HepG2 (cell line): ENCODE measurements around the gene FXYD1. TPM values are rescaled to one million over a fixed set of nuclear protein-coding genes. Genes with fewer than 3 reads are reported as not detected.
A peak's percentile ranks its signal among the peaks of the same experiment; 100 is the strongest.

Experiments used
- FOXO1 ChIP-seq: sonication (generic); formaldehyde crosslinking; IDR thresholded peaks from 2 replicates; pipeline ENCODE4 v1.4.0; 2020; ENCODE audit warnings: missing genetic modification reagents
- FOXP1 ChIP-seq, 2 experiments: fragments of 450-650 bp in 1 of 2; IDR thresholded peaks; 2 replicates each; pipeline ENCODE4 v1.6.1; 2017 to 2018; ENCODE audit warnings: antibody characterized with exemption in 1 of 2
- HDAC2 ChIP-seq: sonication (generic); formaldehyde crosslinking; IDR thresholded peaks from 2 replicates; pipeline ENCODE4 v1.4.0; 2020; ENCODE audit warnings: missing genetic modification reagents
- IKZF1 ChIP-seq: fragments of 450-650 bp; IDR thresholded peaks from 2 replicates; pipeline ENCODE4 v1.7.1; 2016
- KDM5B ChIP-seq: sonication (generic); formaldehyde crosslinking; IDR thresholded peaks from 2 replicates; pipeline ENCODE4 v1.4.0; 2020; ENCODE audit warnings: missing genetic modification reagents, mild to moderate bottlenecking, borderline replicate concordance
- MIXL1 ChIP-seq: IDR thresholded peaks from 2 replicates; pipeline ENCODE4 v1.6.1; 2016
- NR2F1 ChIP-seq, 2 experiments: fragments of 450-650 bp in 1 of 2; formaldehyde crosslinking in 1 of 2; IDR thresholded peaks; 2 replicates each; pipeline versions ENCODE4 v1.5.0 to v1.6.1; 2016 to 2020; ENCODE audit warnings: mild to moderate bottlenecking in 1 of 2, missing compliant biosample characterization in 1 of 2, missing genetic modification reagents in 1 of 2, moderate library complexity in 1 of 2
- PAF1 ChIP-seq: IDR thresholded peaks from 2 replicates; pipeline ENCODE4 v1.6.1; 2016; ENCODE audit warnings: missing genetic modification reagents, missing compliant biosample characterization
- POLR2AphosphoS5 ChIP-seq: IDR thresholded peaks from 2 replicates; pipeline ENCODE4 v1.6.1; 2012; ENCODE audit warnings: low read depth, low read length
- RFXAP ChIP-seq: sonication (generic); formaldehyde crosslinking; IDR thresholded peaks from 2 replicates; pipeline ENCODE4 v1.4.0; 2020; ENCODE audit warnings: missing genetic modification reagents, borderline replicate concordance
- SOX6 ChIP-seq, 2 experiments: fragments of 450-650 bp in 1 of 2; sonication (generic) in 1 of 2; formaldehyde crosslinking in 1 of 2; IDR thresholded peaks; 2 replicates each; pipeline versions ENCODE4 v1.4.0 to v1.6.1; 2017 to 2020; ENCODE audit warnings: antibody characterized with exemption in 1 of 2, mild to moderate bottlenecking in 1 of 2, missing genetic modification reagents in 1 of 2
- SP5 ChIP-seq: IDR thresholded peaks from 2 replicates; pipeline ENCODE4 v1.6.1; 2016; ENCODE audit warnings: low read depth, borderline replicate concordance
- polyA plus RNA-seq, 8 experiments: library from polyadenylated mRNA; depleted of rRNA in 3 of 8; stranded (reverse) in 7 of 8; unstranded in 1 of 8; fragments of >200 nt; fragmentation: Illumina TruSeq in 4 of 8; extraction: Trizol in 4 of 8; gene quantifications; 2 replicates each; pipeline versions ENCODE4 v1.2.1 to v1.2.3, GENCODE V29; 2011 to 2016; ENCODE audit warnings: low read depth in 4 of 8, missing spikeins in 1 of 8, mixed read lengths in 1 of 8; ENCODE audit not compliant: insufficient read depth in 1 of 8
- total RNA-seq, 5 experiments: library from RNA; depleted of rRNA; stranded (reverse); fragments of >200 nt; fragmentation: Illumina TruSeq; extraction: Trizol; gene quantifications; 2 replicates each; pipeline ENCODE4 v1.2.3, GENCODE V29; 2016; ENCODE audit warnings: low read depth in 1 of 5
- TF ChIP-seq, protein P1 (sequence below): sonication (generic); formaldehyde crosslinking; conservative IDR thresholded peaks from 2 replicates; pipeline ENCODE4 v1.4.0; 2020; ENCODE audit warnings: mild to moderate bottlenecking, missing genetic modification reagents, moderate library complexity
- TF ChIP-seq, protein P2 (sequence below): sonication (generic); formaldehyde crosslinking; IDR thresholded peaks from 2 replicates; pipeline ENCODE4 v1.5.1; 2020; ENCODE audit warnings: mild to moderate bottlenecking, missing genetic modification reagents, moderate library complexity
- TF ChIP-seq, protein P3 (sequence below): sonication (generic); formaldehyde crosslinking; IDR thresholded peaks from 2 replicates; pipeline ENCODE4 v1.4.0; 2020; ENCODE audit warnings: mild to moderate bottlenecking, missing genetic modification reagents, borderline replicate concordance

The FXYD1 gene
- total and polyA plus RNA-seq, 2 of the 13 experiments (the other 11 are each of a cell fraction or from before 2014, with no cell fraction given) = 31.2 TPM; not detected in 1

DNA sequence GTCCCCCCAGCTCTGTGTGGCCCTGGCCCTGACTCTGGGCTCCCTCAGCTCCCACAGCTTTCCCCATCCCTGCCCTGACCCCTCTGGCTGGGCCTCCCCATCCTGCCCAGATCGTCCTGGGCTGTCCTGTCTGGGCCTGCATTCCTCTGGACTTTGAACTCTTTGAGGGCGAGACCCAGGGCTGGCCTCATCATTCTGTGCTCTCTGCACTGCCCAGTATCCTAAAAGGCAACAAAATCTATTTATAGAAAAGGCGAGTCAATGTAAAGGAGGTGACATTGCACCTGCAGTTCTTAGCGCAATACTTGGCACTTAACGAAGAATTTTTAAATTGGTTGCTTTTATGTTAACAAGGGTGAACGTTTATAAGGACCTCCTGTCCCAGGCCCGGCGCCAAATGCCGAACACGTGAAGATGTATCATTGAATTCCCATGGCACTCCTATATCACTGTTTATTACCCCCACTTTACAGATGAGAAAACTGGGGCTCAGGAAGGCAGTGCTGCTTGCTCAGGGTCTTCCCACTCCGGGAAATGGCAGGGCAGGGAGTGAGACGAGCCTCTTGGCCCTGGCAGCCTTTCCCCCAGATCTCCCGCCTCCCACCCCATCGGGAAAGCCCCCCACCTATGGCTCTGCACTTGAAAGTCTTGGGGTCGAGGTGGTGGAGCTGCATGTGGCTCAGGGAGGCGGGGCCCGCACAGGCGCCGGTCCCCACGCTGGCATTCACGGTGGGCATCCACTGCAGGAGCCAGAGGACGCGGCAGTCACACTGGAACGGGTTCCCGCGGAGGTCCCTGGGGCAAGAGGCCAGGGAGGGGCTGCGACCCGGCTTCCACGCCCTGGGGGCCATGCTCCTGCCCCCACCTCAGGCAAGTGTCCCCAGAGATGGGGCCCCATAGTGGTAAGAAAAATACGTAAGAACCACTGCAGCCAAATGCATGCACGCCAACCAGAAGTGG is 7.6 kb upstream of the FXYD1 start (continued):
- no peak for TF ChIP-seq SOX6 (IDR thresholded peaks at IDR 0.05)
- TF ChIP-seq SOX6 (CRISPR knock-in tag; IDR thresholded peaks at IDR 0.05) = peak; percentile 49
- TF ChIP-seq HDAC2 = peak; percentile 71; the same call in 1 of the 2 replicates
- peak; percentile 66 for TF ChIP-seq SP5 (CRISPR knock-in tag)
- TF ChIP-seq NR2F1 (CRISPR knock-in tag; IDR thresholded peaks at IDR 0.05) = peak in 1 of 2 experiments; percentile 47; a peak in 1 of 4 replicates
- TF ChIP-seq POLR2AphosphoS5 = peak; percentile 35
- TF ChIP-seq FOXO1 (CRISPR knock-in tag) = peak; percentile 46; the same call in 1 of the 2 replicates
- TF ChIP-seq, protein P1, sequence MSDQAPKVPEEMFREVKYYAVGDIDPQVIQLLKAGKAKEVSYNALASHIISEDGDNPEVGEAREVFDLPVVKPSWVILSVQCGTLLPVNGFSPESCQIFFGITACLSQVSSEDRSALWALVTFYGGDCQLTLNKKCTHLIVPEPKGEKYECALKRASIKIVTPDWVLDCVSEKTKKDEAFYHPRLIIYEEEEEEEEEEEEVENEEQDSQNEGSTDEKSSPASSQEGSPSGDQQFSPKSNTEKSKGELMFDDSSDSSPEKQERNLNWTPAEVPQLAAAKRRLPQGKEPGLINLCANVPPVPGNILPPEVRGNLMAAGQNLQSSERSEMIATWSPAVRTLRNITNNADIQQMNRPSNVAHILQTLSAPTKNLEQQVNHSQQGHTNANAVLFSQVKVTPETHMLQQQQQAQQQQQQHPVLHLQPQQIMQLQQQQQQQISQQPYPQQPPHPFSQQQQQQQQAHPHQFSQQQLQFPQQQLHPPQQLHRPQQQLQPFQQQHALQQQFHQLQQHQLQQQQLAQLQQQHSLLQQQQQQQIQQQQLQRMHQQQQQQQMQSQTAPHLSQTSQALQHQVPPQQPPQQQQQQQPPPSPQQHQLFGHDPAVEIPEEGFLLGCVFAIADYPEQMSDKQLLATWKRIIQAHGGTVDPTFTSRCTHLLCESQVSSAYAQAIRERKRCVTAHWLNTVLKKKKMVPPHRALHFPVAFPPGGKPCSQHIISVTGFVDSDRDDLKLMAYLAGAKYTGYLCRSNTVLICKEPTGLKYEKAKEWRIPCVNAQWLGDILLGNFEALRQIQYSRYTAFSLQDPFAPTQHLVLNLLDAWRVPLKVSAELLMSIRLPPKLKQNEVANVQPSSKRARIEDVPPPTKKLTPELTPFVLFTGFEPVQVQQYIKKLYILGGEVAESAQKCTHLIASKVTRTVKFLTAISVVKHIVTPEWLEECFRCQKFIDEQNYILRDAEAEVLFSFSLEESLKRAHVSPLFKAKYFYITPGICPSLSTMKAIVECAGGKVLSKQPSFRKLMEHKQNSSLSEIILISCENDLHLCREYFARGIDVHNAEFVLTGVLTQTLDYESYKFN (CRISPR knock-in tag) = peak; percentile 93
- no peak for TF ChIP-seq IKZF1
- TF ChIP-seq, protein P2, sequence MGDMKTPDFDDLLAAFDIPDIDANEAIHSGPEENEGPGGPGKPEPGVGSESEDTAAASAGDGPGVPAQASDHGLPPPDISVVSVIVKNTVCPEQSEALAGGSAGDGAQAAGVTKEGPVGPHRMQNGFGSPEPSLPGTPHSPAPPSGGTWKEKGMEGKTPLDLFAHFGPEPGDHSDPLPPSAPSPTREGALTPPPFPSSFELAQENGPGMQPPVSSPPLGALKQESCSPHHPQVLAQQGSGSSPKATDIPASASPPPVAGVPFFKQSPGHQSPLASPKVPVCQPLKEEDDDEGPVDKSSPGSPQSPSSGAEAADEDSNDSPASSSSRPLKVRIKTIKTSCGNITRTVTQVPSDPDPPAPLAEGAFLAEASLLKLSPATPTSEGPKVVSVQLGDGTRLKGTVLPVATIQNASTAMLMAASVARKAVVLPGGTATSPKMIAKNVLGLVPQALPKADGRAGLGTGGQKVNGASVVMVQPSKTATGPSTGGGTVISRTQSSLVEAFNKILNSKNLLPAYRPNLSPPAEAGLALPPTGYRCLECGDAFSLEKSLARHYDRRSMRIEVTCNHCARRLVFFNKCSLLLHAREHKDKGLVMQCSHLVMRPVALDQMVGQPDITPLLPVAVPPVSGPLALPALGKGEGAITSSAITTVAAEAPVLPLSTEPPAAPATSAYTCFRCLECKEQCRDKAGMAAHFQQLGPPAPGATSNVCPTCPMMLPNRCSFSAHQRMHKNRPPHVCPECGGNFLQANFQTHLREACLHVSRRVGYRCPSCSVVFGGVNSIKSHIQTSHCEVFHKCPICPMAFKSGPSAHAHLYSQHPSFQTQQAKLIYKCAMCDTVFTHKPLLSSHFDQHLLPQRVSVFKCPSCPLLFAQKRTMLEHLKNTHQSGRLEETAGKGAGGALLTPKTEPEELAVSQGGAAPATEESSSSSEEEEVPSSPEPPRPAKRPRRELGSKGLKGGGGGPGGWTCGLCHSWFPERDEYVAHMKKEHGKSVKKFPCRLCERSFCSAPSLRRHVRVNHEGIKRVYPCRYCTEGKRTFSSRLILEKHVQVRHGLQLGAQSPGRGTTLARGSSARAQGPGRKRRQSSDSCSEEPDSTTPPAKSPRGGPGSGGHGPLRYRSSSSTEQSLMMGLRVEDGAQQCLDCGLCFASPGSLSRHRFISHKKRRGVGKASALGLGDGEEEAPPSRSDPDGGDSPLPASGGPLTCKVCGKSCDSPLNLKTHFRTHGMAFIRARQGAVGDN (CRISPR knock-in tag) = peak; percentile 96
- no peak for TF ChIP-seq PAF1 (CRISPR knock-in tag)
- TF ChIP-seq RFXAP (CRISPR knock-in tag) = peak; percentile 54; the same call in 1 of the 2 replicates
- no peak for TF ChIP-seq FOXP1 (IDR thresholded peaks at IDR 0.05)
- peak; percentile 66; the same call in 1 of the 2 replicates for TF ChIP-seq FOXP1 (CRISPR knock-in tag; IDR thresholded peaks at IDR 0.05)
- peak; percentile 53; the same call in 1 of the 2 replicates for TF ChIP-seq KDM5B (CRISPR knock-in tag)
- TF ChIP-seq, protein P3, sequence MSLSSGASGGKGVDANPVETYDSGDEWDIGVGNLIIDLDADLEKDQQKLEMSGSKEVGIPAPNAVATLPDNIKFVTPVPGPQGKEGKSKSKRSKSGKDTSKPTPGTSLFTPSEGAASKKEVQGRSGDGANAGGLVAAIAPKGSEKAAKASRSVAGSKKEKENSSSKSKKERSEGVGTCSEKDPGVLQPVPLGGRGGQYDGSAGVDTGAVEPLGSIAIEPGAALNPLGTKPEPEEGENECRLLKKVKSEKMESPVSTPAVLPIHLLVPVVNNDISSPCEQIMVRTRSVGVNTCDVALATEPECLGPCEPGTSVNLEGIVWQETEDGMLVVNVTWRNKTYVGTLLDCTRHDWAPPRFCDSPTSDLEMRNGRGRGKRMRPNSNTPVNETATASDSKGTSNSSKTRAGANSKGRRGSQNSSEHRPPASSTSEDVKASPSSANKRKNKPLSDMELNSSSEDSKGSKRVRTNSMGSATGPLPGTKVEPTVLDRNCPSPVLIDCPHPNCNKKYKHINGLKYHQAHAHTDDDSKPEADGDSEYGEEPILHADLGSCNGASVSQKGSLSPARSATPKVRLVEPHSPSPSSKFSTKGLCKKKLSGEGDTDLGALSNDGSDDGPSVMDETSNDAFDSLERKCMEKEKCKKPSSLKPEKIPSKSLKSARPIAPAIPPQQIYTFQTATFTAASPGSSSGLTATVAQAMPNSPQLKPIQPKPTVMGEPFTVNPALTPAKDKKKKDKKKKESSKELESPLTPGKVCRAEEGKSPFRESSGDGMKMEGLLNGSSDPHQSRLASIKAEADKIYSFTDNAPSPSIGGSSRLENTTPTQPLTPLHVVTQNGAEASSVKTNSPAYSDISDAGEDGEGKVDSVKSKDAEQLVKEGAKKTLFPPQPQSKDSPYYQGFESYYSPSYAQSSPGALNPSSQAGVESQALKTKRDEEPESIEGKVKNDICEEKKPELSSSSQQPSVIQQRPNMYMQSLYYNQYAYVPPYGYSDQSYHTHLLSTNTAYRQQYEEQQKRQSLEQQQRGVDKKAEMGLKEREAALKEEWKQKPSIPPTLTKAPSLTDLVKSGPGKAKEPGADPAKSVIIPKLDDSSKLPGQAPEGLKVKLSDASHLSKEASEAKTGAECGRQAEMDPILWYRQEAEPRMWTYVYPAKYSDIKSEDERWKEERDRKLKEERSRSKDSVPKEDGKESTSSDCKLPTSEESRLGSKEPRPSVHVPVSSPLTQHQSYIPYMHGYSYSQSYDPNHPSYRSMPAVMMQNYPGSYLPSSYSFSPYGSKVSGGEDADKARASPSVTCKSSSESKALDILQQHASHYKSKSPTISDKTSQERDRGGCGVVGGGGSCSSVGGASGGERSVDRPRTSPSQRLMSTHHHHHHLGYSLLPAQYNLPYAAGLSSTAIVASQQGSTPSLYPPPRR (CRISPR knock-in tag) = peak; percentile 13; the same call in 1 of the 2 replicates
- TF ChIP-seq MIXL1 = peak; percentile 68
